ENCODE results near the gene BEX3. TPM values are rescaled to one million over a fixed set of nuclear protein-coding genes. Genes with fewer than 3 reads are reported as not detected.

Gene BEX3
- total RNA-seq, 1 donor from 2014 or later = 96.0 TPM

DNA sequence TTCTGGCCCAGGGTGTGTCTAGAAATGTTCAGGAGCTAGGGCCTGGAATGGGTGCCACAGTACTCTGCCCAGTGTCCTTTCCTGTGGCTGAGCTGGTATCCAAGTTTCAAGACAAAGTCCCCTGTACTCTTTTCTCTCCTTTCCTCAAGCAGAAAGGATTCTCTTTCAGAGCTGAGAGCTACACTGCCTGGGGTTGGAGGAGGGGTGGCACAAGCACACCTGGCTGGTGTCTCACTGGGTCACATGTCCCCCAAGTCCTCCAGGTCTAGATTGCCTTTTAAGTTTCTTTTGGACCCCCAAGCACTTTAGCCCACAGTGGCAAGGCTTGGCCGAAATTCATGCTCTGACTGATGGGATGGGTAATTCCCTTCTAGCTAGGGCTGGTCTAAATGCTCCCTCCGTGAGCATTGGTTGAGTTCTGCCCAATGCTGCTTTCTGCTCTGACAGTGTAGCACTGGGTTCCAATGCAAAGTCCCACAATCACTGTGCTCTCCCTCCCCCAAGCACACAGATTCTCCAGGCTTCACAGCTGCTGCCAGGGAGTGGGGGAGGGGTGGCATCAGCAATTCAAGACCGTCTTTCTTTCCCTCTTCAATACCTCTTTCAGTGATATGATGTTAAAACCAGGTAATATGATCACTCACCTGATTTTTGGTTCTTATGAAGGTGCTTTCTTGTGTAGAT lies 47.8 kb downstream of the BEX3 start:
- no peak for DNase-seq (ENCODE audit: low spot score)

Other genes starting within 250 kb of the BEX3 start
- 41.9 TPM for gene BEX4, start 161.4 kb upstream of the BEX3 start, total RNA-seq
- gene TCEAL8, start 121.4 kb upstream of the BEX3 start, total RNA-seq = 52.5 TPM
- 0.17 TPM for gene TCEAL5, start 99.8 kb upstream of the BEX3 start, total RNA-seq
- gene BEX2, start 65.5 kb upstream of the BEX3 start, total RNA-seq = 23.6 TPM
- 8.1 TPM for gene TCEAL7, start 46.3 kb upstream of the BEX3 start, total RNA-seq
- gene TCEAL9, start 20.0 kb upstream of the BEX3 start, total RNA-seq = 28.4 TPM
- 0.92 TPM for gene RAB40A, start 143.0 kb downstream of the BEX3 start, total RNA-seq
- 86.4 TPM for gene TCEAL4, start 209.0 kb downstream of the BEX3 start, total RNA-seq
- 34.2 TPM for gene TCEAL3, start 231.4 kb downstream of the BEX3 start, total RNA-seq